Vagina (tissue), 2 donors: ENCODE data around the gene AKAP6. TPM values are rescaled to one million over a fixed set of nuclear protein-coding genes. Genes with fewer than 3 reads are reported as not detected.

Experiments
- DNase-seq, 2 donors: peaks; one replicate each; pipeline ENCODE4 v3.0.0-alpha.2; 2017; ENCODE audit errors: extremely low spot score in 2 of 2
- H3K27ac ChIP-seq: fragments of 200-600 bp; sonication (generic); one replicate; pipeline ENCODE4 v1.5.1; 2019
- H3K27me3 ChIP-seq: fragments of 200-600 bp; sonication (generic); one replicate; pipeline ENCODE4 v1.5.1; 2019
- H3K36me3 ChIP-seq, 2 donors: fragments of 200-600 bp; sonication (generic); one replicate each; pipeline ENCODE4 v1.5.1; 2017 to 2019
- H3K4me1 ChIP-seq: fragments of 200-600 bp; sonication (generic); one replicate; pipeline ENCODE4 v1.5.1; 2019
- H3K4me3 ChIP-seq, 2 donors: fragments of 200-600 bp; sonication (generic); 1 replicate in 1 of 2; 2 replicates in 1 of 2; pipeline ENCODE4 v1.5.1; 2016 to 2019
- H3K9me3 ChIP-seq: fragments of 200-600 bp; sonication (generic); one replicate; pipeline ENCODE4 v1.5.1; 2019
- CTCF ChIP-seq, 3 experiments: fragments of 450-650 bp in 2 of 3; fragments of 200-600 bp in 1 of 3; sonication (generic) in 1 of 3; IDR thresholded peaks; one replicate each; pipeline ENCODE4 v1.5.1; 2017 to 2019; ENCODE audit warnings: antibody characterized with exemption in 3 of 3, mild to moderate bottlenecking in 2 of 3, moderate library complexity in 2 of 3
- POLR2A ChIP-seq, 2 donors: fragments of 450-650 bp; IDR thresholded peaks; one replicate each; pipeline ENCODE4 v1.6.1; 2017; ENCODE audit warnings: antibody characterized with exemption in 2 of 2, mild to moderate bottlenecking in 2 of 2, moderate library complexity in 2 of 2
- POLR2AphosphoS5 ChIP-seq, 2 donors: sonication (generic); formaldehyde crosslinking; IDR thresholded peaks; one replicate each; pipeline ENCODE4 v1.9.0; 2017; ENCODE audit warnings: antibody characterized with exemption in 2 of 2, mild to moderate bottlenecking in 2 of 2, low read depth in 1 of 2; ENCODE audit not compliant: insufficient read depth in 1 of 2
- intact Hi-C: fragments of 100-400 bp; cut with DNase I; formaldehyde crosslinking; loops from one replicate; pipeline ENCODE4 v1.15.1; 2023
- total RNA-seq: library from RNA; depleted of rRNA; stranded (reverse); fragments of >200 nt; gene quantifications from one replicate; pipeline ENCODE4 v1.2.3, GENCODE V29; 2016

AKAP6 gene
- total RNA-seq, 1 donor from 2014 or later = 3.9 TPM

DNA sequence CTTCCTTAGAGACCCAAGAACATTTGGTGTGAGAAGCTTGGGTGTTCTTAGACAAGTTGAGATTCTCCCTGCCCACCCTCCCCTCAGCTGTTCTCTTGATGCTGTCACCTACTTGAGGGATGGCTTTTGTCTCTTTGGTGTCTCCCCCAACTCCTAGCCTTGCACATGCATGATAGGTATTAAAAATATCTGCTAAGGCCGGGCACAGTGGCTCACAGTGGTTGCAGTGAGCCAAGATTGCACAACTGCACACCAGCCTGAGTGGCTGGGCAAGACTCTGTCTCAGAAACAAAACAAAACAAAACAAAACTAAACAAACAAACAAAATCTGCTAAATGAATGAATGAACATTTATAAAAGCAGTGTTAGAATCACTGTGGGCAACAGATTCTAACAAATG lies 261.1 kb downstream of the AKAP6 start:
- Histone ChIP-seq H3K4me3 (no peak overlapping the region), H3K27me3 (no peaks in the 10 kb centered on the region), H3K4me1 (peaks cover 11% of the 10 kb centered on the region), H3K9me3 (no peaks in the 10 kb centered on the region), H3K36me3 (no peaks in the 10 kb centered on the region), H3K27ac (no peak overlapping the region)
- DNase-seq = no peak
- intact Hi-C loops = no loop called here
- TF ChIP-seq CTCF (IDR thresholded peaks at IDR 0.05) (no peak), POLR2A (IDR thresholded peaks at IDR 0.05) (no peak), POLR2AphosphoS5 (IDR thresholded peaks at IDR 0.05; ENCODE audit: insufficient read depth in 1 of 2, low read depth in 1 of 2) (no peak)

- Histone ChIP-seq H3K27ac (no peak overlapping the region), H3K4me1 (peaks cover 14% of the 10 kb centered on the region)
These were observed 264.3 kb downstream of the AKAP6 start for GRCh38 chr14:32593290-32593942.

GRCh38 chr14:32594766-32595165 lies 265.7 kb downstream of the AKAP6 start:
- no peak overlapping the region for H3K4me3 ChIP-seq
- H3K9me3 ChIP-seq = no peaks in the 10 kb centered on the region
- DNase-seq = no peak
- H3K27ac ChIP-seq = no peak overlapping the region
- no peak for TF ChIP-seq POLR2AphosphoS5 (IDR thresholded peaks at IDR 0.05; ENCODE audit: insufficient read depth in 1 of 2, low read depth in 1 of 2)
- TF ChIP-seq POLR2A (IDR thresholded peaks at IDR 0.05) = no peak
- no peak for TF ChIP-seq CTCF (IDR thresholded peaks at IDR 0.05)
- no peaks in the 10 kb centered on the region for H3K27me3 ChIP-seq
- intact Hi-C loops = no loop called here
- no peaks in the 10 kb centered on the region for H3K36me3 ChIP-seq
- H3K4me1 ChIP-seq = peaks cover 14% of the 10 kb centered on the region

More at GRCh38 chr14:32593290-32593942, 264.3 kb downstream of the AKAP6 start:
- no peaks in the 10 kb centered on the region for H3K9me3 ChIP-seq
- H3K27me3 ChIP-seq = no peaks in the 10 kb centered on the region
- TF ChIP-seq CTCF (IDR thresholded peaks at IDR 0.05) (no peak), POLR2AphosphoS5 (IDR thresholded peaks at IDR 0.05; ENCODE audit: insufficient read depth in 1 of 2, low read depth in 1 of 2) (no peak), POLR2A (IDR thresholded peaks at IDR 0.05) (no peak)
- intact Hi-C loops = no loop called here
- H3K36me3 ChIP-seq = no peaks in the 10 kb centered on the region
- no peak for DNase-seq
- no peak overlapping the region for H3K4me3 ChIP-seq

DNA sequence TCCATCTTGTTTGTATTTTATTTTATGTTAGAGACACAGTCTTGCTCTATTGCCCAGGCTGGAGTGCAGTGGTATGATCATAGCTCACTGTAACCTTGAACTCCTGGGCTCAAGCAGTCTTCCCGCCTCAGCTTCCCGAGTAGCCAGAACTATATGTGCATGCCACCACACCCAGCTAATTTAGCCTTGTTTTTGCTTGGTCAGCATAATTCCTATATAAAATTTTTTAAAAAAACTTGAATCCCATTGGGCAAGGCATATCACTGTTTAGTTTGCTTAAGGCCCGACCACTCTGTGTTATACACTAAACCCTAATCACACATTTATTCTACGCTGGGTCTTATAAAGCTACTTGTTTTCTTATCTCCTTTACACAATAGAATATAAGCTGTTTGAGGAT lies 266.4 kb downstream of the AKAP6 start:
- Histone ChIP-seq H3K27me3 (no peaks in the 10 kb centered on the region), H3K27ac (no peak overlapping the region), H3K4me3 (no peak overlapping the region), H3K36me3 (no peaks in the 10 kb centered on the region), H3K9me3 (no peaks in the 10 kb centered on the region), H3K4me1 (peaks cover 14% of the 10 kb centered on the region)
- DNase-seq = no peak
- intact Hi-C loops = no loop called here
- TF ChIP-seq POLR2AphosphoS5 (IDR thresholded peaks at IDR 0.05; ENCODE audit: insufficient read depth in 1 of 2, low read depth in 1 of 2) (no peak), POLR2A (IDR thresholded peaks at IDR 0.05) (no peak), CTCF (IDR thresholded peaks at IDR 0.05) (no peak)

DNA sequence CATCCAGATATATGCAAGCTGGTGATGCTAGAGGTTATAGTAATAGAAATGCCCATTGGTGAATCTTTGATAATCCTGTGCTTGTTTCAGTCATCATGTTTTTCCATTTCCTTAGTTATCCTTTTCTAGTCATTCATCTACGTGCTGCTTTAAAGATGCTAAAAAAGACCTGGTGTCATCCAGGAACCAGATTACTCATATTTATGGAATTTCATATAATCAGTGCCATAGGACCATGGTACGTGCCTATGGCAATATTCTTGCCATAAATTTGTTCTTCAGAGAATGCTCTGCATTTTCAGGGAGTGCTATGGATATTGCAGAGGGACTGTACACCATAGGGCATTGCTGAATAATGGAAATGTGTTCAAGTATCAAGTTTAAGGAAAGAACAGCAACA lies 267.3 kb downstream of the AKAP6 start:
- Histone ChIP-seq H3K9me3 (no peaks in the 10 kb centered on the region), H3K27ac (no peak overlapping the region), H3K4me3 (no peak overlapping the region), H3K36me3 (no peaks in the 10 kb centered on the region), H3K4me1 (peaks cover 14% of the 10 kb centered on the region), H3K27me3 (no peaks in the 10 kb centered on the region)
- no peak for DNase-seq
- TF ChIP-seq POLR2A (IDR thresholded peaks at IDR 0.05) = no peak
- TF ChIP-seq CTCF (IDR thresholded peaks at IDR 0.05) = no peak
- TF ChIP-seq POLR2AphosphoS5 (IDR thresholded peaks at IDR 0.05; ENCODE audit: insufficient read depth in 1 of 2, low read depth in 1 of 2) = no peak
- intact Hi-C loops = no loop called here
